GM12878 (cell line): Measurements from ENCODE around the gene ESCO1. TPM values are rescaled to one million over a fixed set of nuclear protein-coding genes. Genes with fewer than 3 reads are reported as not detected.

Experiments
- ATAC-seq: fragments of 200-7000 bp; cut with Tn5 transposase; 3 replicates; pipeline ENCODE4 v1.9.1; 2020; ENCODE audit warnings: mild to moderate bottlenecking, moderate library complexity
- BruUV-seq: library from RNA; stranded (reverse); fragments of 400-500 nt; replicated peaks from 2 replicates; lab custom pipeline; 2021; lab: Mats Ljungman, UMichigan
- CTCF ChIA-PET: fragments of 300-600 bp; sonication (Branson Sonifier 250); formaldehyde crosslinking; extraction: SDS; loops from one replicate; lab custom pipeline; 2021; ENCODE audit warnings: inconsistent platforms; lab: Yijun Ruan, JAX
- POLR2A ChIA-PET: fragments of 350-600 bp; formaldehyde crosslinking; extraction: SDS; loops from one replicate; lab custom pipeline; 2021; ENCODE audit warnings: inconsistent platforms; lab: Charles Lee
- RAD21 ChIA-PET: fragments of 300-600 bp; sonication (Branson Sonifier 250); formaldehyde crosslinking; loops from one replicate; lab custom pipeline; 2023; ENCODE audit warnings: antibody characterized with exemption; ENCODE audit not compliant: unreplicated experiment; lab: Charles Lee
- SMC1A ChIA-PET: fragments of 300-600 bp; sonication (Branson Sonifier 250); formaldehyde crosslinking; loops from one replicate; lab custom pipeline; 2023; ENCODE audit not compliant: unreplicated experiment, uncharacterized antibody; lab: Charles Lee
- DNase-seq: peaks from one replicate; pipeline ENCODE4 v3.0.0-alpha.2; 2011; ENCODE audit warnings: low read depth, low spot score
- FAIRE-seq: peaks from 3 replicates; lab custom pipeline; 2011; peaks lifted over from hg19 to GRCh38; lab: Jason Lieb, UNC
- H2AFZ ChIP-seq: 2 replicates; pipeline ENCODE4 v1.6.0; 2011; ENCODE audit warnings: low read depth, low read length, control low read depth; ENCODE audit not compliant: control insufficient read depth
- H3K27ac ChIP-seq: 2 replicates; pipeline ENCODE4 v1.5.1; 2011; ENCODE audit warnings: control low read depth; ENCODE audit not compliant: control insufficient read depth, insufficient read depth
- H3K27me3 ChIP-seq, 2 experiments: replicated peaks in 1 of 2; 2 replicates each; pipeline versions ENCODE4 v1.6.0 to v1.6.1; 2011; ENCODE audit warnings: low read length in 1 of 2; ENCODE audit not compliant: control insufficient read depth in 2 of 2, insufficient read depth in 2 of 2
- H3K36me3 ChIP-seq, 2 experiments: 2 replicates each; pipeline ENCODE4 v1.5.1; 2011; ENCODE audit warnings: low read length in 1 of 2; ENCODE audit not compliant: control insufficient read depth in 2 of 2, insufficient read depth in 2 of 2
- H3K4me1 ChIP-seq: 2 replicates; pipeline ENCODE4 v1.6.1; 2011; ENCODE audit warnings: mild to moderate bottlenecking, low read length, moderate library complexity, mixed read lengths; ENCODE audit not compliant: control insufficient read depth, insufficient read depth
- H3K4me2 ChIP-seq: 2 replicates; pipeline ENCODE4 v1.6.0; 2011; ENCODE audit warnings: control low read depth; ENCODE audit not compliant: control insufficient read depth, insufficient read depth
- H3K4me3 ChIP-seq: fragments of 200-600 bp; sonication (generic); 2 replicates; pipeline ENCODE4 v1.5.1; 2016
- H3K79me2 ChIP-seq: 2 replicates; pipeline ENCODE4 v1.6.0; 2011; ENCODE audit warnings: low read length; ENCODE audit not compliant: control insufficient read depth, insufficient read depth
- H3K9ac ChIP-seq: 2 replicates; pipeline ENCODE4 v1.8.0; 2011; ENCODE audit warnings: low read length, control low read depth, mixed read lengths; ENCODE audit not compliant: control insufficient read depth, insufficient read depth
- H3K9me3 ChIP-seq: replicated peaks from 3 replicates; pipeline ENCODE4 v1.5.1; 2011; ENCODE audit warnings: mild to moderate bottlenecking, low read length; ENCODE audit not compliant: control insufficient read depth, insufficient read depth
- H4K20me1 ChIP-seq: 2 replicates; pipeline ENCODE4 v1.6.0; 2011; ENCODE audit not compliant: control insufficient read depth, insufficient read depth
- NKRF ChIP-seq: fragments of 450-650 bp; conservative IDR thresholded peaks from 2 replicates; pipeline ENCODE4 v1.6.1; 2017; ENCODE audit warnings: mild to moderate bottlenecking, moderate library complexity
- POLR2AphosphoS2 ChIP-seq: IDR thresholded peaks from 2 replicates; pipeline ENCODE4 v1.6.1; 2011; ENCODE audit warnings: low read depth, mild to moderate bottlenecking, low read length, improper control_type of control experiment, moderate library complexity
- RAD21 ChIP-seq: IDR thresholded peaks from 2 replicates; pipeline ENCODE4 v1.6.1; 2011; ENCODE audit warnings: mild to moderate bottlenecking, low read depth, low read length, moderate library complexity; ENCODE audit not compliant: insufficient read depth
- WGBS: methylation state at CpG from one replicate; pipeline ENCODE4 v1.1.6; 2016; ENCODE audit warnings: low lambda C conversion rate; ENCODE audit not compliant: insufficient replicate concordance, insufficient coverage; ENCODE audit errors: missing lambda C conversion rate; 5-methylcytosine and 5-hydroxymethylcytosine counted together
- in situ Hi-C: fragments of 300-500 bp; cut with MboI; formaldehyde crosslinking; loops from 9 replicates; pipeline ENCODE4 v1.14.3; 2018; ENCODE audit warnings: mixed read lengths
- intact Hi-C: fragments of 100-400 bp; cut with micrococcal nuclease; formaldehyde crosslinking; loops from one replicate; pipeline ENCODE4 v1.14.2; 2022; ENCODE audit not compliant: unreplicated experiment
- polyA plus RNA-seq, 11 experiments: library from polyadenylated mRNA; depleted of rRNA in 4 of 11; unstranded in 6 of 11; stranded (reverse) in 5 of 11; fragments of >200 nt; fragmentation: Nextera tagmentation in 4 of 11; fragmentation: Illumina TruSeq in 1 of 11; extraction: Ambion mirVana in 4 of 11; extraction: Trizol in 1 of 11; gene quantifications; 1 replicate in 1 of 11; 2 replicates in 10 of 11; pipeline versions ENCODE4 v1.2.1 to v1.2.3, GENCODE V29; 2011 to 2016; ENCODE audit warnings: inconsistent platforms in 2 of 11, missing spikeins in 2 of 11, low read depth in 1 of 11
- total RNA-seq, 4 experiments: library from RNA; depleted of rRNA in 3 of 4; stranded (reverse); fragments of >200 nt in 3 of 4; fragmentation: Illumina TruSeq in 1 of 4; extraction: Trizol in 1 of 4; gene quantifications; 2 replicates each; pipeline versions ENCODE4 v1.2.1 to v1.2.3, GENCODE V29; 2013 to 2021

Gene ESCO1
- total and polyA plus RNA-seq, 10 of the 15 experiments (the other 5 are each of a cell fraction or from before 2014, with no cell fraction given): 8.6 to 22.4 (median 12.4) TPM

- intact Hi-C loops (no loop called here), in situ Hi-C loops (no loop called here)
- peak; percentile 22; the same call in 1 of the 2 replicates for TF ChIP-seq RAD21
- no peak for TF ChIP-seq POLR2AphosphoS2
- no peak for TF ChIP-seq NKRF
- H3K9me3 ChIP-seq: no peaks in the 10 kb centered on the region
- POLR2A ChIA-PET: no interaction called here
- H2AFZ ChIP-seq: no peak overlapping the region
- SMC1A ChIA-PET: interaction anchor here (0.6 to 0.7 kb wide), 3 partner anchors 18 to 1470 kb away, joined by 3 to 4 read pairs (median 3); no protein-coding TSS in a partner anchor
- peaks cover 5 to 12% of the 10 kb centered on the region in 2 experiments for H3K36me3 ChIP-seq
- no peaks in the 10 kb centered on the region for H4K20me1 ChIP-seq
- no peak overlapping the region for H3K9ac ChIP-seq
- H3K4me2 ChIP-seq: no peak overlapping the region
- 100% methylated on average over 1 of the region's 1 CpG for WGBS
- CTCF ChIA-PET: interaction anchor here (0.7 kb wide), 1 partner anchor 187 kb away, joined by 4 read pairs; no protein-coding TSS in a partner anchor
- RAD21 ChIA-PET: interaction anchor here (1.3 kb wide), 1 partner anchor 60 kb away, joined by 3 read pairs; no protein-coding TSS in a partner anchor
- no peak overlapping the region for H3K27ac ChIP-seq
- ATAC-seq (no peak), FAIRE-seq (no peak), DNase-seq (no peak)
- BruUV-seq: no TSS peak
- H3K4me3 ChIP-seq: no peak overlapping the region
- H3K4me1 ChIP-seq: peaks cover 15% of the 10 kb centered on the region
- H3K27me3 ChIP-seq: no peaks in the 10 kb centered on the region
- peaks cover 8% of the 10 kb centered on the region for H3K79me2 ChIP-seq
Measured at GRCh38 chr18:21632393-21632792, 31.9 kb upstream of the ESCO1 start.
